IPS-15b (cell line): ENCODE results near the gene FGGY.
"Not testable (repeated sequence)": the region's sequence is repeated elsewhere in the genome, so short reads cannot be mapped to it uniquely, and the experiment has no call there.

Source experiments
- H3K27me3 ChIP-seq: one replicate; pipeline ENCODE4 v1.6.1; 2013; ENCODE audit warnings: low read length; ENCODE audit not compliant: control insufficient read depth, insufficient read depth
- H3K36me3 ChIP-seq: one replicate; pipeline ENCODE4 v1.6.1; 2013; ENCODE audit warnings: low read length; ENCODE audit not compliant: control insufficient read depth, insufficient read depth
- H3K4me1 ChIP-seq: one replicate; pipeline ENCODE4 v1.6.1; 2013; ENCODE audit warnings: mild to moderate bottlenecking, low read length; ENCODE audit not compliant: control insufficient read depth, insufficient read depth
- H3K4me3 ChIP-seq: one replicate; pipeline ENCODE4 v1.5.1; 2013; ENCODE audit warnings: low read depth, low read length
- H3K9ac ChIP-seq: one replicate; pipeline ENCODE4 v1.6.1; 2013; ENCODE audit warnings: low read depth, mild to moderate bottlenecking, low read length
- H3K9me3 ChIP-seq: one replicate; pipeline ENCODE4 v1.6.1; 2013; ENCODE audit warnings: mild to moderate bottlenecking, low read length; ENCODE audit not compliant: control insufficient read depth, insufficient read depth

FGGY gene, protein sequence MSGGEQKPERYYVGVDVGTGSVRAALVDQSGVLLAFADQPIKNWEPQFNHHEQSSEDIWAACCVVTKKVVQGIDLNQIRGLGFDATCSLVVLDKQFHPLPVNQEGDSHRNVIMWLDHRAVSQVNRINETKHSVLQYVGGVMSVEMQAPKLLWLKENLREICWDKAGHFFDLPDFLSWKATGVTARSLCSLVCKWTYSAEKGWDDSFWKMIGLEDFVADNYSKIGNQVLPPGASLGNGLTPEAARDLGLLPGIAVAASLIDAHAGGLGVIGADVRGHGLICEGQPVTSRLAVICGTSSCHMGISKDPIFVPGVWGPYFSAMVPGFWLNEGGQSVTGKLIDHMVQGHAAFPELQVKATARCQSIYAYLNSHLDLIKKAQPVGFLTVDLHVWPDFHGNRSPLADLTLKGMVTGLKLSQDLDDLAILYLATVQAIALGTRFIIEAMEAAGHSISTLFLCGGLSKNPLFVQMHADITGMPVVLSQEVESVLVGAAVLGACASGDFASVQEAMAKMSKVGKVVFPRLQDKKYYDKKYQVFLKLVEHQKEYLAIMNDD

DNA sequence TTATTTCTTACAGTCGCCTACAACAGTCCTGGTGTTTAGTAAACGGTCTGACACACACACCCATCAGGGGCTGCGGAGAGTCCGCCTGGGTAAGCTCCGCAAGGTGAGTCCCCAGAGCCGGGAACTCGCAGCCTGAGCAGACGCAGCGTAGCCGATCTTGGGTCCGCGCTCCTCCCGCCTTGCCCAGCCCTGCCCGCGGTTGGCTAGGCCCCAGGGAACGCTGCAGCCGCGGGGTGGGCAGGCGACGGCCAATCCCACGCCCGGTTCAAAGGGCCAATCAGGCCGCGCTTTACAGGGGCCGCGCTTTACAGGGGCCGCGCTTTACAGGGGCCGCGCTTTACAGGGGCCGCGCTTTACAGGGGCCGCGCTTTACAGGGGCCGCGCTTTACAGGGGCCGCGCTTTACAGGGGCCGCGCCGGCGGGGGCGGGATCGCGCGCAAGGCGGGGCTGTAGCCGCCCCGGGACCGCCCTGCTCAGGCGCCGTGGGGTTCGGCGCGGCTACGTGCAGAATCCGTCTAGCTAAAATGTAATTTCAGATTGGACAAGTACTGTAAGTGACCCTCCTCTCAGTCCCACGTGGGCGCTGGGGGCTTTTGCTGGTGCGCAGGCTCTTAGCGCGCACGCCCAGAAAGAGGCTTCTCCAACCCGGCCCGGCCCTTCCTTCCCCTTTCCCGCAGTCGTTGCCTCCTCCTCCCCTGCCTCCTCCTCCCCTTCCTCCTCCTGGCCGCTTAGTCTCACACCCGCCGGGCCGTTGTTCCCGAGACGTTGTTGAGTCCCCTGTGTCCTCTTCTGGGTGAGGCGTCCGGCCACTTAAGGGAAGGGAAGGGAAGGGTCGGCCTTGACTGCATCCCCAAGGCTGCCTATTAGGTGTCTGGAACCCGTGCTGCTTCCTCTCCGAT is at the start of gene FGGY:
Gene FGGY, plus strand, starts transcription at position 737 of the 899 bp plus-strand sequence. CDS start 24,456 bp downstream, outside the sequence.
- peak within 1 kb of the TSS; percentile 79 for H3K4me3 ChIP-seq
- H3K9me3 ChIP-seq, result no peaks in the 10 kb centered on the region
- H3K27me3 ChIP-seq, result peaks cover 11% of the 10 kb centered on the region
- peak within 1 kb of the TSS; percentile 67 for H3K9ac ChIP-seq
- peaks cover 4% of the 10 kb centered on the region for H3K4me1 ChIP-seq
- H3K36me3 ChIP-seq, result no peaks in the 10 kb centered on the region

DNA sequence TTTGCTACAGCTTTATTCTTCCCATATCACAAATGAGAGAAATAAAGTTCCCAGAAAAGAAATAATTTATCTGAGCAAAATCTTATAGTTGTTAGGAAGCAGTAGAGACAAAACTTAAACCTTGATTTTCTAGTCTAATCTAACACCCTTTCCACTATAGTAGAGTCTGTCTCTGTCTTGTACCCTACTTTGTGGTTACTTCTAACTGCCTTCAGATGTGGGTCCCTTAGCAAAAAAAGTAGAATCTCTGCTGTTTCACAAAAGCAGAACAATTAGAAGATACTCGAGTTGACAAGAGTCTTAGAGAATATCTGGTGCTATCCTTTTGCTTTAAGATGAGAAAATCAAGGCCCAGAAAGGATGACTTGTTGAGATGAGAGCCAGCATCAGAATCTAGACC is 48.1 kb upstream of the FGGY start:
- peaks cover 10% of the 10 kb centered on the region for H3K9me3 ChIP-seq
- no peaks in the 10 kb centered on the region for H3K4me1 ChIP-seq
- no peak overlapping the region for H3K4me3 ChIP-seq
- H3K36me3 ChIP-seq, result peaks cover 2% of the 10 kb centered on the region
- no peak overlapping the region for H3K9ac ChIP-seq
- no peaks in the 10 kb centered on the region for H3K27me3 ChIP-seq

DNA sequence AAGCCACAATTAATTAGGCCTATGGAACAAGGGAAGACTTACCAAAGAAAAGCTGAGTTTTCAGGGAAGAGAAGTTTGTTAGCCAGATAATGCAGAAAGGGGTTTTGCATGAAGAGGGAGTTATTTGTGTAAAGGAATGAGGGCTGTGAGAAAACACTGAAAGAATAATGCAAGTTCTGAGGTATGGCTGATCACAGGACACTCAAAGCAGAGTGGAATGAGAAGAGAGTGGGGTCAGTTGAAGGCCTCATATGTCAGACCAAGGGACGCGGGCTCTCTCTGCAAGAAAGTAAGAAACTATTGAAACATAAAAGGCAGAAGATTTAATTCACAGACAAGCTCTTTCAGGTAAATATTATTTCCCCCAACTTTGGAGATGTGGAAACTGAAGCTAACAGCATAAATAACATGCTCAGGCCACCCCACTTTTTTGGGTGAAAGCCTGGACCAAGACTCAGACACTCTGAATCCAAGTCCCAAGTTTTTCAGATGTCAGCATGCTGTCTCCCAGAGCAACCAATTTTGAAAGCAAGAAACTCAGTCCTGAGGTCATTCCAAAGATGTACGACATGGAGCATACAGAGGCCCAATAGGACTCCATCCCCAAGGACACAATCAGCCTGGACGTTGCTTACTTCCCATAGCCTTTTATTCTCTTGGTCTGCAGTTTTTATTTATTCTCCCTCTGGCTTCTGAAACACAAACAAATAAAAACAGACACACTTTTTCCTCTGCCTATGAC is 47.3 kb upstream of the FGGY start:
- Histone ChIP-seq H3K4me1 (no peaks in the 10 kb centered on the region), H3K9me3 (peaks cover 10% of the 10 kb centered on the region), H3K27me3 (no peaks in the 10 kb centered on the region), H3K9ac (no peak overlapping the region), H3K4me3 (no peak overlapping the region), H3K36me3 (peaks cover 2% of the 10 kb centered on the region)

DNA sequence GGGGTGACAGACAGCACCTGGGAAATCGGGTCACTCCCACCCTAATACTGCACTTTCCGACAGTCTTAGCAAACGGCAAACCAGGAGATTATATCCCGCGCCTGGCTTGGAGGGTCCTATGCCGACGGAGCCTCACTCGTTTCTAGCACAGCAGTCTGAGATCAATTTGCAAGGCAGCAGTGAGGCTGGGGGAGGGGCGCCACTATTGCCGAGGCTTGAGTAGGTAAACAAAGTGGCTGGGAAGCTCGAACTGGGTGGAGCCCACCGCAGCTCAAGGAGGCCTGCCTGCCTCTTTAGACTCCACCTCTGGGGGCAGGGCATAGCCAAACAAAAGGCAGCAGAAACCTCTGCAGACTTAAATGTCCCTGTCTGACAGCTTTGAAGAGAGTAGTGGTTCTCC is 45.8 kb upstream of the FGGY start:
- H3K4me1 ChIP-seq, H3K4me3 ChIP-seq, H3K9ac ChIP-seq, H3K9me3 ChIP-seq, H3K27me3 ChIP-seq, H3K36me3 ChIP-seq: not testable (repeated sequence)

DNA sequence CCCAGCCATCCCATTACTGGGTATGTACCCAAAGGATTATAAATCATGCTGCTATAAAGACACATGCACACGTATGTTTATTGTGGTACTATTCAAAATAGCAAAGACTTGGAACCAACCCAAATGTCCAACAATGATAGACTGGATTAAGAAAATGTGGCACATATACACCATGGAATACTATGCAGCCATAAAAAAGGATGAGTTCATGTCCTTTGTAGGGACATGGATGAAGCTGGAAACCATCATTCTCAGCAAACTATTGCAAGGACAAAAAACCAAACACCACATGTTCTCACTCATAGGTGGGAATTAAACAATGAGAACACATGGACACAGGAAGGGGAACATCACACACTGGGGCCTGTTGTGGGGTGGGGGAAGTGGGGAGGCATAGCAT is 40.5 kb upstream of the FGGY start:
- H3K27me3 ChIP-seq, H3K4me3 ChIP-seq, H3K36me3 ChIP-seq, H3K9me3 ChIP-seq, H3K4me1 ChIP-seq, H3K9ac ChIP-seq: not testable (repeated sequence)

DNA sequence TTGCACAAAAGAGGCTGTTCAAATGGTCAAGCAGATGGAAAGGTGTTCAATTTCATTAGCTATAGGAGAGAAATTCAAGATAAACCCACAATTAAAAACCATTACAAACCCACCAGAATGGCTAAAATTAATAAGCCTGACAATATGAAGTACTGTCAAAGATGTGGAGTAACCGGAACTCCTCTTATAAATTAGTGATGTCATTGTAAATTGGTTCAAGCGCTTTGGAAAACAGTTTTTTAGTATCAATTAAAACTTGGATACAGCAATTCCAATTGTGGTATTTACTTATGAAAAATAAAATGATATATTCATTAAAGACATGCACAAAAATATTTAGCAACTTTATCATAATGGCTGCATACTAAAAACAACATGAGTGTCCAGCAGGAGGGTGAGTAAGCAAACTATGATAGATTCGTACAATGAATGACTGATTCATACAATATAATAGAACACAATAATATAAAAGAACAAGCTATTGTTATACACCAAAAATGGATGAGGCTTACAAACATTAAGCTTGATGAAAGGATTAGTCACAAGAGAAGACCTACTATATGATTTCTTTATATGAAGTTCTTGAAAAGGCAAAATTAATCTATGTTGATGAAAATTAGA is 38.4 kb upstream of the FGGY start:
- no peaks in the 10 kb centered on the region for H3K36me3 ChIP-seq
- no peaks in the 10 kb centered on the region for H3K4me1 ChIP-seq
- no peak overlapping the region for H3K4me3 ChIP-seq
- no peaks in the 10 kb centered on the region for H3K27me3 ChIP-seq
- no peak overlapping the region for H3K9ac ChIP-seq
- H3K9me3 ChIP-seq, result no peaks in the 10 kb centered on the region

DNA sequence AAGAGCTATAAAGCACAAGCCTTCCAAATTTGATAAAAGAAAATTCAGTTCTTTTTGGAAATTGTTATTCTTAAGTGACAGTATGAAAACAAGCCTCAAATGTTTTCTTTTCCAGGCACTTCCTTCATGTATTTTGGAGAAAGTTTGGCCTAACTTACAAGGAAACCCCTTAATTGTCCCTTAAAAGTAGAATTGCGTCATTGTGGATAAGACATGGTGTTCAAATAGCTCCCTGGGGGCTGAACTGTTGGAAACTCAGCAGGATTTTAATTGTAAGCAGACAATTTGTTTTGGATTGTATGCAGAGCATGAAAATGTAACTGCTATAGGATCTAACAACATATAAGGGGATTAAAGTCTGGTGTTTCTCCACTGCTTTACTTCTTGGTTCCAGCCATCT is 35.4 kb upstream of the FGGY start:
- Histone ChIP-seq H3K36me3 (no peaks in the 10 kb centered on the region), H3K9me3 (no peaks in the 10 kb centered on the region), H3K4me3 (no peak overlapping the region), H3K9ac (no peak overlapping the region), H3K4me1 (no peaks in the 10 kb centered on the region), H3K27me3 (no peaks in the 10 kb centered on the region)

DNA sequence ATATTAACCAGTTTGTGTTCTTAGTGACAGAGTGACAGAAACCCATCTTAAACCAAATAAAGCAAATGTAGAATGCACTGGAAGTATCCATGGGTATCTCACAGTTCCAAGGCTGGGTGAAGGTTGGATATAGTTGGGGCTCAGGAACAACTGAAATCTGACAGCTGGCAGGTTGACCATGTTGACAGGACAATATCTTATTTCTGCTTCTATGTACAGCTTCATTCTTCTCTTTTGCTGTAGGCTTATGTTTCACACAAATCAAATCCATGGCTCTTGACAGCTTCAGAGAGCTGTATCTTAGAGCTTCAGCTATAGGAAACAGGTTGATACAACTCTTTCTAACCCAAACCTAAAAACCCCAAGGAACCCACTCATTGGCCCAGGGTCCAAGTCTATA is 34.3 kb upstream of the FGGY start:
- H3K4me1 ChIP-seq, result no peaks in the 10 kb centered on the region
- H3K4me3 ChIP-seq, result no peak overlapping the region
- H3K9me3 ChIP-seq, result no peaks in the 10 kb centered on the region
- no peaks in the 10 kb centered on the region for H3K36me3 ChIP-seq
- no peak overlapping the region for H3K9ac ChIP-seq
- no peaks in the 10 kb centered on the region for H3K27me3 ChIP-seq

DNA sequence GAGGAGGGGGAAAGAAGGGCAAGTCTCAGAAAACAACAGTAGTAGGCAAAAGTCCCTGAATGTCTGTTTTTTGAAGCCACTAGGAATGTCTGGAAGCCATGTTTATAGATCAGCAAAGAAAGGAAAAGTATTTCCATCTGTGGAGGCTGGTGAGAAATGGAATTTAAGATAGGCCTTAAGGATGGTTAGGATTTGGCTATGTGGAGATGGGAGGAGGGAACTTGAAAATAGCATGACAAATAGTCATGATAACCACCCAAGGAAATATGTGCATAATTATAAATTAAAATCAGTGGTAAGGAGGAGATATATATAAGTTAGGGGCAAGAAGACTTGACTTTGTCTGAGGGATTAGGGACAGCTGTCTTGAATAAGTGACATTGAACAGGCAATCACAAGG is 33.8 kb upstream of the FGGY start:
- H3K36me3 ChIP-seq, result no peaks in the 10 kb centered on the region
- no peak overlapping the region for H3K9ac ChIP-seq
- no peak overlapping the region for H3K4me3 ChIP-seq
- H3K27me3 ChIP-seq, result no peaks in the 10 kb centered on the region
- no peaks in the 10 kb centered on the region for H3K4me1 ChIP-seq
- H3K9me3 ChIP-seq, result no peaks in the 10 kb centered on the region

DNA sequence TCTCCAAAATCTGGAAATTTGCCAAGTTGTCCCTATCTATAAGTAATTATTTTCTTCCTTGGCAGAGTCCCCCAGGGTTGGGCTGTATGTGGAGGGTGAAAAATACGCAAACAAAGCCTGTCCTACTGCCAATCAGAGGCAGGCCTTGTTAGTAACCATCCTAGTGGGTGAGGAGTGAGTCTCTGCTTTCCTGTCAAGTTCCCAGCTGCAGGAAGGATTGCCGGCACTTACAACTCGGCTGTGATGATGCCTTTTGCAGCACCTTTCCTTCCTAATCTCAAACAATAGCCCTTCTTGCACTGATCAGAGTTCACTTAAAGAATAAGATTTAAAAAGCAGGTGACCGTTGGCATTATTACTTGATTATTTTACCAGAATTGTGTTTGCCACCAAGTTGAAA is 31.3 kb upstream of the FGGY start:
- Histone ChIP-seq H3K4me3 (no peak overlapping the region), H3K27me3 (no peaks in the 10 kb centered on the region), H3K9me3 (no peaks in the 10 kb centered on the region), H3K36me3 (no peaks in the 10 kb centered on the region), H3K9ac (no peak overlapping the region), H3K4me1 (no peaks in the 10 kb centered on the region)
